HUES64 (cell line): ENCODE measurements around the gene SCD5.

Source experiments
- H3K27ac ChIP-seq: 2 replicates; pipeline ENCODE4 v1.7.0; 2013; ENCODE audit warnings: low read depth, low read length, inconsistent platforms
- H3K27me3 ChIP-seq: 2 replicates; pipeline ENCODE4 v1.6.1; 2013; ENCODE audit warnings: mild to moderate bottlenecking, low read length; ENCODE audit not compliant: insufficient read depth
- H3K36me3 ChIP-seq: 2 replicates; pipeline ENCODE4 v1.6.1; 2013; ENCODE audit warnings: mild to moderate bottlenecking, low read length; ENCODE audit not compliant: insufficient read depth
- H3K4me1 ChIP-seq: 2 replicates; pipeline ENCODE4 v1.6.1; 2013; ENCODE audit warnings: mild to moderate bottlenecking, low read length, moderate library complexity; ENCODE audit not compliant: insufficient read depth
- H3K4me3 ChIP-seq: 2 replicates; pipeline ENCODE4 v1.5.1; 2013; ENCODE audit warnings: mild to moderate bottlenecking, low read length, moderate library complexity
- H3K9ac ChIP-seq: 2 replicates; pipeline ENCODE4 v1.6.1; 2013; ENCODE audit warnings: mild to moderate bottlenecking, low read depth, low read length
- H3K9me3 ChIP-seq: 2 replicates; pipeline ENCODE4 v1.6.1; 2013; ENCODE audit warnings: low read depth, low read length; ENCODE audit not compliant: insufficient read depth
- WGBS: fragments of 150-250, 120-280 bp; methylation state at CpG from one replicate; pipeline ENCODE4 v1.1.7; 2013; ENCODE audit warnings: missing lambda C conversion rate; 5-methylcytosine and 5-hydroxymethylcytosine counted together

The SCD5 gene

DNA sequence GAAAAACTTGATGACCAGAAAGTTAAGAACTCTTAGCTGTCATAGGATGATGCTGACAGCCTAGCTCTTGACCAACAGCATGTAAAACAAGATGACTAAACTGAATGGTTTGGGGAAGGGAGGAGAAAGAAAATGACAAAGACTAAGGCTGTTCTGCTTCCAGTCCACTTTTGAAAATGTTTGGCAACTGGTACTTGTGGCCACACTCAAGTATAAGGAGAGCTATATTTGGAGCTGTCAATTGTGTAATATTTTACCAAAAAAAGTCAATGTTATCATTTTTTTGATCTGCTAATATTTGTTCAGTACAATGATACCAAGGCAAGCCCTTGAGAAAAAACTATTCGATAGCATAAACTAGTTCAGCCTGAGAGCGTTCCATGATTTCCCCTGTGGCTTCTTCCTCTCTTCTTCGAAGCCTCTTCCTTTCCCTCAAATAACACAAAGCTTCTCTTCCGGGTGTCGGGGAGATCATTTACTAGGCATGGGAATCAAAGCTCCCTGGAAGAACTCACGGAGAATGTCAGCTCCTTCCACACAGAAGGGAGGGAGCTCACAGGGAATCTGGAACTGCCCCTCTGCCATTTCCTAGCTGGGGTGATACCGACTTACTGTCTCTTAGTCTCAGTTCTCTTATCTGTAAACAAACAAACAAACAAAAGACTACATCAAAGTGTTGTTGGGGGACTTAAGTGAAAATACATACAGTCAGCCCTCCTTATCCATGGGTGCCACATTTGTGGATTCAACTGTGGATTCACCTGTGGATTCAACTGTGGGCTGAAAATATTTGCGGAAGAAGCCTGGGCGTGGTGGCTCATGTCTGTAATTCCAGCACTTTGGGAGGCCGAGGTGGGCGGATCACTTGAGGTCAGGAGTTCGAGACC, 82.6 kb downstream of the SCD5 start:
- Histone ChIP-seq H3K36me3 (no peaks in the 10 kb centered on the region), H3K4me1 (no peaks in the 10 kb centered on the region), H3K27me3 (no peaks in the 10 kb centered on the region), H3K9me3 (no peaks in the 10 kb centered on the region), H3K9ac (no peak overlapping the region), H3K27ac (no peak overlapping the region), H3K4me3 (no peak overlapping the region)
- 76% methylated on average over 12 of the region's 12 CpGs for WGBS

- Histone ChIP-seq H3K27me3 (no peaks in the 10 kb centered on the region), H3K4me1 (no peaks in the 10 kb centered on the region), H3K9ac (no peak overlapping the region), H3K4me3 (no peak overlapping the region), H3K9me3 (no peaks in the 10 kb centered on the region), H3K27ac (no peak overlapping the region), H3K36me3 (no peaks in the 10 kb centered on the region)
- 92% methylated on average over 3 of the region's 3 CpGs for WGBS
Observed at GRCh38 chr4:82713856-82714255, 84.7 kb downstream of the SCD5 start.

DNA sequence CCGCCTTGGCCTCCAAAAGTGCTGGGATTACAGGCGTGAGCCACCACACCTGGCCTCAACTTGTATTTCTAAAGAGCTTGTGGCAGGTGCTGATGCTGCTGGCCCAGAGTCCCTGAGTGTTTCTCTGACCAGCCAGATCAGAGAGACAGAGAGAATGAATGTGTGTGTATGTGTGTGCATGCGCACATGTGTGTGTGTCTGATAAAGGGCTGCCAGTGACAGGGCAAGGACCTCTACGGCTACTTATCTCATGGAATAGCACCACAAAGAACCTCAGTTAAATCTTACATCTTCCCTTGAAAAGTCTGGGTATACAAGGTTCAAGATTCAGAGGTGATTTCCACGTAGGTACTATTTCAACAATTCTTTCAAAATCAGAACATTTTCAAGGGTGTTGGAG, 86.0 kb downstream of the SCD5 start:
- Histone ChIP-seq H3K27ac (no peak overlapping the region), H3K9me3 (no peaks in the 10 kb centered on the region), H3K36me3 (no peaks in the 10 kb centered on the region), H3K4me3 (no peak overlapping the region), H3K9ac (no peak overlapping the region), H3K27me3 (no peaks in the 10 kb centered on the region), H3K4me1 (no peaks in the 10 kb centered on the region)
- 89% methylated on average over 5 of the region's 5 CpGs for WGBS

GRCh38 chr4:82711158-82711785, 87.3 kb downstream of the SCD5 start:
- WGBS = 92% methylated on average over 7 of the region's 7 CpGs
- Histone ChIP-seq H3K27ac (no peak overlapping the region), H3K9ac (no peak overlapping the region), H3K9me3 (no peaks in the 10 kb centered on the region), H3K27me3 (no peaks in the 10 kb centered on the region), H3K4me1 (no peaks in the 10 kb centered on the region), H3K4me3 (no peak overlapping the region), H3K36me3 (no peaks in the 10 kb centered on the region)

DNA sequence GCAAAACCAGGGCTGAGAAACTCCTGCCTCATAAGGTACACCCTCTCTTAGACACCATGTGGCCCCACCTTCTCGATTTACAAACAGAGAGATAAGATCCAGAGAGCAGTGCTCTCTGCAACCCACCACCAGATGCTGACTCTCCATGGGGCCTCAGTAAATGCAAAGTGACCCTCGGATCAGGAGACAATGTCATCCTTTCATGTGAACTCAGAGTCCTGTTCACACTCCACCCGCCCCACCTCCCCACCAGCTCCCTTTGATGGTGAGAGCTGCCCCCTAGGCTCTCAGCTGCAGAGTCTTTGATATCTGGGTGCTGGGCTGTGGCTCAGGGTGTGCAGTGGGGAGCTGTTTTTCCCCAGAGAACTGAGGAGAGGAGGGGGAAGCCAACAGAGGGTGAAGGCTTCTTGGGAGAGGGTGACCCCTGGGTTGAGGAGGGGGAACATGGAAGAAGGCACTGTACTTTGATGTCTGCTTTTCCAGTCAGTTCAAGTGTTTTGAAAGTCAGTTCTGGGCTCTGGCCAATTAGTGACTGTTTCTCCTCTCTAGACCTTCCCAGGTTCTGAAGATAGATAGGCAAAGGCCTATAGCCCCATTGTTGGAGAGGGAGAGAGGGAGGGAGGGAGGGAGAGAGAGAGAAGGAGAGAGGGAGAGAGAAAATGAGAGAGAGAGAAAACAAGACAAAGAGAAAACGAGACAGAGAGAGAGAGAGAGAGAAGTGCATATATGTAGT, 88.2 kb downstream of the SCD5 start:
- H3K27ac ChIP-seq = no peak overlapping the region
- no peaks in the 10 kb centered on the region for H3K9me3 ChIP-seq
- H3K4me1 ChIP-seq = peaks cover 6% of the 10 kb centered on the region; the same call in 1 of the 2 replicates
- no peak overlapping the region for H3K4me3 ChIP-seq
- H3K27me3 ChIP-seq = no peaks in the 10 kb centered on the region
- WGBS = 40% methylated on average over 4 of the region's 4 CpGs
- no peak overlapping the region for H3K9ac ChIP-seq
- H3K36me3 ChIP-seq = no peaks in the 10 kb centered on the region

DNA sequence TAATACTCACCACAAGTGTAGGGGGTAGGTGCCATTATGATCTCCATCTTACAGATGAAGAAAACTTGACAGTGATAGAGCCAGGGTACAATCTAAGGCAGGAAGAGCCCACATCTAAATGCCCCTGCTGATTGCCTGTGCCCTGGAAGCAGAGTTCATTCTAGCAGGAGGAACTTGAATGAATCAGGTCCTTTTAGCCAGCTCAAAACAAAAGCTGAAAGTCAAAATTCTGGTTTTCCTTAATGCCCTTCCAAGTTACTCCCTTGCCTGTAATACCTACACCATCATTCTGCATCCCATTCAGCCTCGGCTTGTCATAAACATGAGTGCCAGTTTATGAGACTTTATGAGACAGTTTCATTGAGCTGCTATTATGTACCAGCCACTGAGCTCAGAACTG, 89.6 kb downstream of the SCD5 start:
- Histone ChIP-seq H3K27ac (no peak overlapping the region), H3K4me3 (no peak overlapping the region), H3K9ac (no peak overlapping the region), H3K36me3 (no peaks in the 10 kb centered on the region), H3K4me1 (peaks cover 8% of the 10 kb centered on the region; the same call in 1 of the 2 replicates), H3K9me3 (no peaks in the 10 kb centered on the region), H3K27me3 (no peaks in the 10 kb centered on the region)
- 100% methylated on average over 1 of the region's 1 CpG for WGBS

GRCh38 chr4:82706349-82707000, 92.1 kb downstream of the SCD5 start:
- Histone ChIP-seq H3K4me3 (no peak overlapping the region), H3K36me3 (no peaks in the 10 kb centered on the region), H3K9me3 (no peaks in the 10 kb centered on the region), H3K27ac (no peak overlapping the region), H3K27me3 (no peaks in the 10 kb centered on the region), H3K9ac (no peak overlapping the region), H3K4me1 (peaks cover 8% of the 10 kb centered on the region; the same call in 1 of the 2 replicates)
- 94% methylated on average over 3 of the region's 3 CpGs for WGBS

GRCh38 chr4:82705928-82706300, 92.7 kb downstream of the SCD5 start:
- no peaks in the 10 kb centered on the region for H3K27me3 ChIP-seq
- WGBS = 82% methylated on average over 1 of the region's 1 CpG
- H3K9me3 ChIP-seq = no peaks in the 10 kb centered on the region
- H3K9ac ChIP-seq = no peak overlapping the region
- no peak overlapping the region for H3K27ac ChIP-seq
- H3K4me1 ChIP-seq = peaks cover 8% of the 10 kb centered on the region; the same call in 1 of the 2 replicates
- H3K4me3 ChIP-seq = no peak overlapping the region
- H3K36me3 ChIP-seq = no peaks in the 10 kb centered on the region

GRCh38 chr4:82705169-82705927, 93.2 kb downstream of the SCD5 start:
- Histone ChIP-seq H3K9me3 (no peaks in the 10 kb centered on the region), H3K4me1 (peaks cover 8% of the 10 kb centered on the region; the same call in 1 of the 2 replicates), H3K27me3 (no peaks in the 10 kb centered on the region), H3K36me3 (no peaks in the 10 kb centered on the region), H3K9ac (no peak overlapping the region), H3K4me3 (no peak overlapping the region), H3K27ac (no peak overlapping the region)
- WGBS = 84% methylated on average over 7 of the region's 7 CpGs

- Histone ChIP-seq H3K9ac (no peak overlapping the region), H3K27me3 (no peaks in the 10 kb centered on the region), H3K9me3 (no peaks in the 10 kb centered on the region), H3K4me1 (peaks cover 8% of the 10 kb centered on the region; the same call in 1 of the 2 replicates), H3K4me3 (no peak overlapping the region), H3K36me3 (no peaks in the 10 kb centered on the region), H3K27ac (no peak overlapping the region)
- WGBS = 91% methylated on average over 6 of the region's 6 CpGs
Observed at GRCh38 chr4:82704156-82704555, 94.4 kb downstream of the SCD5 start.
